Uterus (tissue), 4 donors: Measurements from ENCODE around the gene SSTR4. TPM values are rescaled to one million over a fixed set of nuclear protein-coding genes. Genes with fewer than 3 reads are reported as not detected.

Experiments used
- DNase-seq, 2 donors: peaks; one replicate each; pipeline ENCODE4 v3.0.0-alpha.2; 2019 to 2020
- H3K27ac ChIP-seq, 2 donors: fragments of 200-600 bp; sonication (generic); 1 replicate in 1 of 2; 2 replicates in 1 of 2; pipeline ENCODE4 v1.5.1; 2016 to 2018
- H3K27me3 ChIP-seq, 2 donors: fragments of 200-600 bp; sonication (generic); one replicate each; pipeline ENCODE4 v1.5.1; 2018 to 2019; ENCODE audit warnings: control low read depth in 1 of 2
- H3K36me3 ChIP-seq, 2 donors: fragments of 200-600 bp; sonication (generic); one replicate each; pipeline ENCODE4 v1.5.1; 2019; ENCODE audit warnings: control low read depth in 1 of 2
- H3K4me1 ChIP-seq, 2 donors: fragments of 200-600 bp; sonication (generic); one replicate each; pipeline ENCODE4 v1.5.1; 2018 to 2019; ENCODE audit warnings: control low read depth in 1 of 2
- H3K4me3 ChIP-seq, 2 donors: fragments of 200-600 bp; sonication (generic); 1 replicate in 1 of 2; 2 replicates in 1 of 2; pipeline ENCODE4 v1.5.1; 2018 to 2019; ENCODE audit warnings: mild to moderate bottlenecking in 1 of 2
- H3K9me3 ChIP-seq, 2 donors: fragments of 200-600 bp; sonication (generic); one replicate each; pipeline ENCODE4 v1.5.1; 2019; ENCODE audit warnings: control low read depth in 1 of 2
- CTCF ChIP-seq, 4 experiments: fragments of 200-600 bp in 2 of 4; fragments of 450-650 bp in 2 of 4; sonication (generic) in 2 of 4; IDR thresholded peaks; one replicate each; pipeline ENCODE4 v1.5.1; 2016 to 2019; ENCODE audit warnings: antibody characterized with exemption in 4 of 4, mild to moderate bottlenecking in 2 of 4, moderate library complexity in 1 of 4
- POLR2A ChIP-seq, 2 donors: fragments of 450-650 bp; IDR thresholded peaks; one replicate each; pipeline ENCODE4 v1.6.1; 2016; ENCODE audit warnings: antibody characterized with exemption in 2 of 2, mild to moderate bottlenecking in 1 of 2, moderate library complexity in 1 of 2
- intact Hi-C: fragments of 100-400 bp; cut with DNase I; formaldehyde crosslinking; loops from one replicate; pipeline ENCODE4 v1.15.1; 2023; ENCODE audit warnings: low total_unique reads
- total RNA-seq, 4 donors: library from RNA; depleted of rRNA in 3 of 4; stranded (reverse); fragments of >200 nt in 3 of 4; gene quantifications; one replicate each; pipeline versions ENCODE4 v1.1.0 to v1.2.4, GENCODE V29; 2014 to 2023
- donor health status: DM: yes; HTN: yes; CAD: no.

Gene SSTR4
- total RNA-seq, 4 donors from 2014 or later = not detected

GRCh38 chr20:22998476-22998875 lies 36.6 kb upstream of the SSTR4 start:
- H3K36me3 ChIP-seq = no peaks in the 10 kb centered on the region
- intact Hi-C loops = no loop called here
- H3K27ac ChIP-seq = no peak overlapping the region
- H3K9me3 ChIP-seq = no peaks in the 10 kb centered on the region
- no peak for TF ChIP-seq POLR2A (IDR thresholded peaks at IDR 0.05)
- TF ChIP-seq CTCF (IDR thresholded peaks at IDR 0.05) = no peak
- H3K27me3 ChIP-seq = no peaks in the 10 kb centered on the region
- DNase-seq = no peak
- no peaks in the 10 kb centered on the region for H3K4me1 ChIP-seq
- no peak overlapping the region for H3K4me3 ChIP-seq

GRCh38 chr20:22999756-23000155 lies 35.4 kb upstream of the SSTR4 start:
- Histone ChIP-seq H3K4me1 (no peaks in the 10 kb centered on the region), H3K9me3 (no peaks in the 10 kb centered on the region), H3K27ac (no peak overlapping the region), H3K27me3 (no peaks in the 10 kb centered on the region), H3K4me3 (no peak overlapping the region), H3K36me3 (no peaks in the 10 kb centered on the region)
- intact Hi-C loops = no loop called here
- TF ChIP-seq POLR2A (IDR thresholded peaks at IDR 0.05) (no peak), CTCF (IDR thresholded peaks at IDR 0.05) (no peak)
- no peak for DNase-seq

GRCh38 chr20:23000232-23000947 lies 34.7 kb upstream of the SSTR4 start:
- intact Hi-C loops = no loop called here
- Histone ChIP-seq H3K36me3 (no peaks in the 10 kb centered on the region), H3K27ac (no peak overlapping the region), H3K4me1 (no peaks in the 10 kb centered on the region), H3K4me3 (no peak overlapping the region), H3K9me3 (no peaks in the 10 kb centered on the region), H3K27me3 (no peaks in the 10 kb centered on the region)
- TF ChIP-seq CTCF (IDR thresholded peaks at IDR 0.05) (no peak), POLR2A (IDR thresholded peaks at IDR 0.05) (no peak)
- DNase-seq = no peak

- no peak for DNase-seq
- no peaks in the 10 kb centered on the region for H3K36me3 ChIP-seq
- TF ChIP-seq POLR2A (IDR thresholded peaks at IDR 0.05) (no peak), CTCF (IDR thresholded peaks at IDR 0.05) (no peak)
- intact Hi-C loops = no loop called here
- H3K27me3 ChIP-seq = no peaks in the 10 kb centered on the region
- no peaks in the 10 kb centered on the region for H3K4me1 ChIP-seq
- H3K9me3 ChIP-seq = no peaks in the 10 kb centered on the region
- H3K27ac ChIP-seq = no peak overlapping the region
- no peak overlapping the region for H3K4me3 ChIP-seq
Observed at GRCh38 chr20:23002276-23002675, 32.8 kb upstream of the SSTR4 start.

GRCh38 chr20:23003077-23003635 lies 32.0 kb upstream of the SSTR4 start:
- Histone ChIP-seq H3K27ac (no peak overlapping the region), H3K4me1 (no peaks in the 10 kb centered on the region), H3K27me3 (no peaks in the 10 kb centered on the region), H3K4me3 (no peak overlapping the region), H3K9me3 (no peaks in the 10 kb centered on the region), H3K36me3 (no peaks in the 10 kb centered on the region)
- TF ChIP-seq CTCF (IDR thresholded peaks at IDR 0.05) (no peak), POLR2A (IDR thresholded peaks at IDR 0.05) (no peak)
- no peak for DNase-seq
- intact Hi-C loops = no loop called here
